ENCODE results near the gene NKAIN2.

The NKAIN2 gene

DNA sequence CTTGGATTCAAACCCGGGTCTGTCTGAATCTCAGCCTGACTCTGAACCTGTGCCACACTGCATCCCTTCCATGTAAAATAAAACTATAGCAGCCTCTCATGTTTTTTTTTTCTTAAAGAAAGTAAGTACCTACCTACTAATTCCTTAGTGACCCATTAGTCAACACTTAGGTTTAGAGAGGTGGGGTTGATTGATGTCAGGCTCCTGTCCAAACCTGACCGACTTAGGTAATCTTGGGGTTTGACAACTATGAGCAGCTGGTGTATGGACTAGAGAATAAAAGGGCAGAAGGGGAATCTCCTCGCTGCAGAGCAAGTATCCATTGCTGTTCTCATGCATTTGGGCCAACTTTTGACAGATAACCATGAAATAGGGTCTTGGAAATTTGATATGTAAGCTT, 6.5 kb downstream of the NKAIN2 start:
- DNase-seq = no peak

DNA sequence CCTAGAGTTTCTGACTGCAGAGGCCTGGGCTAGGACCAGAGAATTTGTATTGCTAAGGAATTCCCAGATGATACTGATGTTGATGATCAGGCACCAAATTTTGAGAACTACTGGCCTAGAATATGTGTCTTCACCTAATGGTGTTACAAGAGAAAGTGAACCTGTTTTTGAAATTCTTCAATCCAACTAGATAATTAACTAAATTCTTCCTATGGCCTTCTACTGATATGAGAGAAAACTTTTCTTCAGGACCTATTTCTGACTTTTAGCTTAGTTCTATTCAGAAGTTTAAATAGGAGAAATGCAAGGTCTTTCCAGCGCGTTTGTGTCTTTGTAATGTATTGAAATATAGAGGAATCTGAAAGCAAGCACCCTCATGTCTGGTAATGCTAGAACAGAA, 7.3 kb downstream of the NKAIN2 start:
- DNase-seq = no peak

DNA sequence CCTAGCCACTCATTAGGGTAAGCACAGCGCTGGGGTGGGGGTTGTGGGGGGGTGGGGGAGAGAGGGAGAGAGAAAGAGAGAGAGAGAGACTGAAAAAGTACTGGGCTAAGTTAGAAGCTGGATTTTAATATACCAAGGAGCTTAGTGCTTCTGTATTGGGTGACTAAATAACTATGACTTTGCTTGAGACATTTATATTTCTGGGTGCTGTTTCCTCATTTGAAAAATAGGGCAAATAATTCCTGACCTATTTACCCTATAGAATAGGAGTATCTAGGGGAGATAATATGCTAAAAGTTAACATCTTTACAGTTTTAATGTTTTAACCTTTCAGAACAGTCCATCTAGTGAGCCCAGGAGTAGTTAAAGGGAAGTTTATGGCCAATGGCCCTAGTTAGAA, 7.7 kb downstream of the NKAIN2 start:
- no peak for DNase-seq

DNA sequence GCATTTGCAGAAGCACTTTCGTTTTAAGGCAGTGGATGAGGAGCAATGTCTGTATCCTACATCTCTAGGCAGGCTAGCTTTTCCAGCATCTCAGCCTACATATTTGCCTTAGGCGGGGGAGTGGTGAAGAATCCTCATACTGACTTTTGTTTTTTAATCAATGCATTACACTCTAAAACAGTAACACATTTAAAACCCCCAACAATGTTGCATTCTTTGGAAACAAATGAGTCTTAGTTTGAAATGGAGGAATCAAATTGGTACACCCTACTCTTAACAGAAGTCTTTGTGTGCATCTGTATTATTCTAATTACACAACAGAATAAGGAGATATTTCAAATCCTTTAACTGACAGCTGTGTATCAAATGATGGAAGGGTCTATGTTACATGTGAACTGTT, 9.0 kb downstream of the NKAIN2 start:
- no peak for DNase-seq

DNA sequence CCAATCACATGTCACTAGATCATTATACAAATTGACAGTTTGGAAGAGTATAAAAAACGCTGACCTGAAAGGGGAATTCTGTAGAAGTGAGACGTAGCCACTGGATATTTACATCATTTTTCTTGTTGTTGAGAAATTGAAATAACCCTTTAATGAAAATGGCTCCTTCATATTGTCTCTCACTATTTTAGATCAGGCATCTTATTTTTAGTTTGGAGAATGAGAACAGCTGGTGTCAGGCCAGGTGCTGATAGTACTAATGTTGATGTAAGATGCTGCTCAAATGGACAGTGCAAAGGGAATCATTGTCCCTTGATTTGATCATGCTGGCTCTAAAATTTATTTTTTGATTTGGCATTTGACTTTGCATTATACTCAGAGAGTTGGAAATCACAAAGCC, 17.4 kb downstream of the NKAIN2 start:
- no peak for DNase-seq

DNA sequence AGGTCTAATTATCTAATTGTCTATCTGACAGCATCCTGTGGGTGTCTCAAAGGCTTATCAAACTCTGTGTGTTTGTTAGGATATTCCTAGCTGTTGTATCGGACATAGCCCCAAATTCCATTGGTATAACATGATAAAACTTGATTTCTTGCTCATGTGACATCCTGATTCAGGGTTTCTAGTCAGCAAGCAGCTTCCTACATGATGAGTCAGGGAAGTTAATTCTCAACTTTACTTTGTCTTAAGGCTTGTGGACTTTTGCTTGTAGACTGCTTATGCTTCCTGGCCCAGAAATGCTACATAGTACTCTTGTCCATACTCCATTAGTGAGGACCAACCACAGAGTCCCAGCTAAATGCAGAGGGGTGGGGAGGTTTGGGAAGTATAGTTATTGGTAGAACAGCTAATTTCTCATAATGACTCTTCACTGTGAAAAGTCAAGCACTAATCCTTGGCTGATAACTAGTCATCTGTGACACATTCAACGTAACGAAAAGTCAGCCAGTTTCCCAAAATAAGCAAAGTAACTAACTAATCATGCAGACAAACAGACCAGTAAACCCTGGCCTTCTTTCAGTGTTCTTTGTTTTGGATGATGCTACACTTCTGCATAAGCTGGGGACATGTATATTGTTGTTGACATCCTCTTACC, 25.8 kb downstream of the NKAIN2 start:
- DNase-seq = no peak

DNA sequence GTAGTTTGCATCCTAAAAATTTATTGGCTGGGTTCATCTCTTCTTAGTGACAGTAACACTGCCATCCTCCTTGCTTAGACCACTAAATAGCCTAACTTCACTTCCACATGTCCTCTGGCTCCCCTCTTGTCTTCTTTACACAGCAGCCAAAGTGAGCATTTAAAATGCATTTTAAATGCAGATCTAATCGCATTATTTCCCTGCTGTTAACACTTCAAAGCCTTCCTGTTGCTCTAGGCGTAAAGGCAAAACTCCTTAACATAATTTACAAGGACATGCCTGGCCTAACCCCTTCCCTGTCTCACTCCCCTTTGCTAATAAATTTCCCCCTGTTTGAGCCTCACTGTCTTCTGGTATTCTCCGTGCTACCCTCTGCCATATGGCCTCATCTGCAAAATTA, 26.5 kb downstream of the NKAIN2 start:
- DNase-seq = no peak

DNA sequence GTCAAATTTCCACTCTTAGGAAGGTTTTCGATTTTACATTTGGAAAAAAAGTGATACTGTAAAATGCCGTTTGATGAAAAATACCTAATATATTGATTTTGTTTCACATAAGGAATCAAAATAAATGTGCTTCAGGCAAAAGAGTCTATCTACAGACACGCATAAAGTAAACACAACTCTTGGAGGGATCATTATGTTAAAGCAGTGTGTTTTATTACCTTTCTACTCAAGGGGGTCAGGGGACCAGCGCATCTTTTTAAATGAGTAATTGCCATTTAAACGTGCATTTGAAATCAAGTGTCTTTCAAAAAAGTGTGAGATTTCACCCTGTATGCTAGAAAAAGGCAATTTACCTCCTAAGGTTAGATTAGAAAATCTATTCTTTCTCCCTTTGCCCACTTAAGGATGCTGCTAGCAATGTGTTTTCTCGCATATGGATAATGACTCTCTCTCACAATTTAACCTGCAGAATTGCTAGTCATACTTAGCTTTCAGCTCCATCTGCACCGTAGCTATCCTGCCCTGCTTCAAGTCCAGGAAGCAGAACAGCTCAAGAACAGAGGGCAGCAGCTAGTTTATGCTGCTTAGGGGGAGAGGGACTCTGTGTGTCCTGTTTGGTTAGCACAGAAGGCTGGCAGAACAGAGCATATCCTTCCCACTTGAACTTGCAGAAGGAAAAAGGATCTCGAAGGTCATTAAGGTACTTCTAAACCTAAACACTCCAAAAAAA, 35.0 kb downstream of the NKAIN2 start:
- DNase-seq = no peak

DNA sequence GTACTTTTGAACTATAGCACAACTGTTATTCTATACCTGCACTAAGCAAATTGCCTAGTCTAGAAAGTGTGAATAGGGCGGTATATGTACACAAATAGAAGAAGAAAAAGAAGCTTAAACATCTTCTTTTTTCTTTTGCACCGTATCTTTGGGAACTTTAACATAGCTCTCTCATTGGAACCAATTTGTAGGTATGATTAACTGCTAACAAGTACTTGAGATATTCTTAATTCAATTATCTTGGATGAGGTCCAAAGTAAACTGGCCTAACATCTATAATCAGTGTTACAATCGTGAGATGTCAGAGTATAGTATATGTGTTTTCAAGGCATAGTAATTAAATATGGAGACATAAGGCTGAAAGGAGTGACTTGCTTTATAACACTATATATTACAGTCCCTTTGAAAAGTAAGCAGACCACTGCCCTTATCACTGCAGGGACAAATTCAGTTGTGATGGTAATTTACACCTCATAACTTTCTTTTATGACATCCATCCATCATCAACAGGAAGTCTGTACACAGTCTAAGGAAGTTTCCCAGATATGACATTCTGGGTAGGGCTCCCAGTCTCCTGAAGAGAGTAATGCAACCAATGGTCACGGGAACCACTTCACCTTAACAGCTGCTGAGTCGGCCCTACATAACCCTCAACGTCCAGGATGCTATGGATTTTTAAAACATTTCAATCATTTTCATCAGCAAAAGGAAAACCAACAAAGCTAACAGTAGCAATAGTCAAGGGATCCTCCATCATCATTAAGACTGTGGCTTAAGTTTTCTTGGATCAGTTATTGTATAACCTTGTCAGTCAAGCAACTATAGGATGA, 37.6 kb downstream of the NKAIN2 start:
- no peak for DNase-seq

DNA sequence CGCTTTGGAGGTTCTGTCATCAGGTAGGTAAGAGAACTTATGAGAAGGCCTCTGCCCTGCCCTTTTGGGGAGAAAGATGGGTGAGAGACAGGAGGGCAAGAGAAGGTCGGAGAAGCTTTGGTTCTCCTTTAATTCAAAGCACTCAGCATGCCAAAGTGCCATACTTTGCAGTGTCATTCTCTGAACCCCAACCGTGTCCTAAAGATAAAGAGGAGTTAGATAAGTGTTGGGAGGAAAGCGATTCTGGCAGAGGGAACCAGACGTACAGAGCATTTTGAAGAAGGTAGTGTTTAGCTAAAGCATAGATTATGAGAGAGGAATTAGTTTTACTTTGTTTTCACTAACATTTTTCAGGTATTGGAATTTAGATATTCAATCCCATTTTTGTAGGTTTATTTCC, 40.3 kb downstream of the NKAIN2 start:
- no peak for DNase-seq

DNA sequence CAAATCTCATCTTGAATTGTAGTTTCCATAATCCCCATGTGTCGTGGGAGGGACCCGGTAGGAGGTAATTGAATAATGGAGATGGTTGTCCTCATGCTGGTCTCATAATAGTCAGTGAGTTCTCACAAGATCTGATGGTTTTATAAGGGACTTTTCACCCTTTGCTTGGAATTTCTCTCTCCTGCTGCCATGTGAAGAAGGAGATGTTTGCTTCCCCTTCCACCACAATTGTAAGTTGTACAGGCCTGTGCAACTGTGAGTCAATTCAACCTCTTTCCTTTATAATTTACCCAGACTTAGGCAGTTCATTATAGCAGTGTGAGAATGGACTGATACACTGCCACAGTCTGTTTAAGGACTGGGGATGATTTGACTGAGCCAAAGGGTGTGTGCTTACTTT, 44.7 kb downstream of the NKAIN2 start:
- no peak for DNase-seq

DNA sequence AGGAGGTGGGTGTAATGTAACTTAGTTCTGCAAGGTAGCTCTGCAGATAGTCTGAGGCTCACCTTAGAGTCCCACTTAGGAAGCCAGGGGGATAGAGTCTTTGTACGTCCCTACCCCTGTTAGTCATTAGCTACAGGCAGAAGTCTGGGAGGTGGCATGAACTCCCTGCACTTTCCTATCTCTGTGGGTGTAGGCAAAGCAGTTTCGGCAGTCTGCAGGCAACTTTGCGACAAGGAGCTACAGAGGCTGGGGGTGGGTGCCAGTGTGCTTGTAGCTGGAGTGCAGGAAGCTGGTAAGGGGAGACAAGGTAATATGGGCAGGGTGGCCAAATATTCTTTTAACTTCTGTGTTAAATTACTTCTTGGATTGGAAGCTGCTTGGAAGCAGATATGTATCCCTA, 45.7 kb downstream of the NKAIN2 start:
- no peak for DNase-seq

DNA sequence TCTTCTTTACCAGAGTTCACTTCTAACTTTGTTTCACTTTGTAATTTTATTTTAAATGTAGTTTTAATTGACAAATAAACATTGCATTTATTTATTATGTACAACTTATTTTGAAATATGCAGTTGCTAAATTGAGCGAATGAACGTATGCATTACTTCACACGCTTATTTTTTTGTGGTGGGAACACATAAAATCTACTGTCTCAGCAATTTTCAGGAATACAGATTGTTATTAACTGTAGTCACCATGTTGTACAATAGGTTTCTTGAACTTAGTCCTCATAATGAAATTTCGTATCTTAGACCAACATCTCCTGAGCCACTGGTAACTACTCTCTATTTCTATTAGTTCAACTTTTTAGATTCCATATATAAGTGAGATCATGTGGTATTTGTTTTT, 46.9 kb downstream of the NKAIN2 start:
- DNase-seq = no peak

DNA sequence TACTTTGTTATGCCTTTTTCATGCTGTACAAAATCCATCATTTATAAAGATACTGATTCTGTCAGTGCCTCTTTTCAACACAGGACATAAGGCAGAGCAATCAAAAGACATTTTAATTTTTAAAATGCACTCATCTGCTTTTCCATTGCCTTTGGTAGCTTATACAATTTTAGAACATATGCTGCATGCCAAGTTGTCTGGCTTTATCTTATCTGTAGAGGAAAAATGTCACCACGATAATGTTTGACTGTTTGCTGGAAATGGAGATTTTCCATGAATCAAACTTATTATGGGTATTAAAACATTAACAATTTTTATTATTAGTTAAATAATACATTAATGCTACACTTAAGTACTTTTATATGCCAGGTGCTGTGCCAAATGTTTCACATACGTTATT, 50.5 kb downstream of the NKAIN2 start:
- DNase-seq = no peak

DNA sequence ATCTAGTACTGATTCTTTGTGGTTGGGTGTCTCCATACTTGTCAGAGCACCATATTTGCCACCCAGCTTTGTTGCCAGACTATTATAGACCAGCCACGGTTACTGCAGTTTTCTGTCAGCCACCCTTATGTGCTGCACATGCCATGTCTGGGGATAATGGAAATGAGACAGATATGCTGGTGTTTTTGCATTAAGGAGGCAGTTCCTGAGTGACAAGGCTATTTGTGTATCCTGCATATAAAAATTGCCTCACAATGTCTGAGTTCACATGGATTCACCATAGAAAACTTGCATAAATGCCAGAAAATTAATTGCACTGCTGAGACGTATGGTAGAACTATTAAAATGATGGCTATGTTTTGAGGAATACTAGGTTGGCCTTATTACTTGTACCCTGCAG, 51.8 kb downstream of the NKAIN2 start:
- no peak for DNase-seq

DNA sequence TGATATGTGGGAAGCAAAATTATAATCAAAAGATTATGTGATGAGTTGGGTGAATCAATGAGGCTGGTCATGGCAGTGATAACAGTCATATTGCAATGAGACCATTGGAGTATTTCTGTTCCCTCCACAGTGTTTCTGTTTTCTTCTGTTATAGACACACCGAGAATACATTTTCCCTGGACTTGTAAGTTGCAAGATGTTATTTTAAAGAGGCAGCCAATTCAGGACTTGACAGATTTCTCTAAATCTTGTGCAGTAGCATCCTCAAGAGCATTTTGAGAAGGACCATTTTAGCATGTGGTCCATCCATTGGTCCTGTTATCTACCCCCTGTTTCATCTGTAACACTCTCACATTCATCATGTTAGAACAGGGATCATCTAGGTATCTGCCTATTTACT, 55.6 kb downstream of the NKAIN2 start:
- DNase-seq = no peak

DNA sequence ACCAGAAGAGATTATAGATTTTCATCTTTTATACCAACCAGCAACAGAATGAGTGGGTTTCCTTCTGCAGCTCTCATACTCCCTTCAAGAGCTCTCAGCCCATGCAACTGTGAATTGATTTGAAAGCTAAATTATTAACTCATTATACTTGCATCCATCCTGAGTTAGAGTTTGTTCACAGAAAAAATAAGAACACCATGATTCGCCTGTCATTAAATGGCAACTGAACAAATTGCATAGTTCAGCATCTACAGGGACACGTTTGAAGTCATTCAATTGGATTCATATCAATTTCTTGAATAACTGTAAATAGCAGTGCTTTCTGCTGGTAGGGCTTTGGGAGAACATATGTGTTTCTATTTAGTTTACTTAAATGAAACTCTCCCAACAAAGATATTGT, 65.7 kb downstream of the NKAIN2 start:
- DNase-seq = no peak

DNA sequence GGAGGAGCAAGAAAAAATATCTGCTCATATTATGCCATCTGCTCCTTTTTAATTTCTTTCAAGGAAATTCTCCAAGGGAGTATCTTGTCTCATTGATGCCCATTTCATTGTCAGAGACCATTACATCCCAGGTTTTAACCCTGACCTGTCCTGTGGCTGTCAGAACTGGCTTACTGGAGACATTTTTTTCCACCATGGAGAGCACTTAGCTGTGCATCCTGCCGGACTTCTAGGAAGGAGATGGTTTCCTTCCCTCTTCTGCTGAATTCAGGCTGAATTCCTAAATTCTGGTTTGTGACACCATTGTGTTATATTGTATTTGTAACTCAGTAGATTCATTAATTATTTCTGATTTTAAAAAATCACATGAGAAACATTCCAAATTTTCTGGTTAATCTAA, 70.3 kb downstream of the NKAIN2 start:
- no peak for DNase-seq

DNA sequence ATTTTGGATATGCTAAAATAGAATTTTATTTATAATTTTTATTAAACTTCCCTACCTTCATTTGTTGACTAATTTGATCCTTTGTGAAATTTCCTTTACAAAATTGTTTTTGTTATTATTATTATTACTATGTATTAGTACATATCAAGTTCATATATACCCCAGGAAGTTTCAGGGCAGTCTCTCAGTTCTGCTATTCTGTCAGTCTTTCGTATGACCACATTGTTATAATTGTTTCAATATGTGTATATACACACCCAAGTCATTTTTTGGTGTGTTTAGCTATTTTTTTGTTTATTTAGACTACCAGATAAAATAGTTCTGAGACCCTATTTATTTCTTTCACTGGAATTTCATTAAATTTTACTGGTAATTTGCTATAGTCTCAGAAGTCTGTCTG, 72.1 kb downstream of the NKAIN2 start:
- DNase-seq = no peak

DNA sequence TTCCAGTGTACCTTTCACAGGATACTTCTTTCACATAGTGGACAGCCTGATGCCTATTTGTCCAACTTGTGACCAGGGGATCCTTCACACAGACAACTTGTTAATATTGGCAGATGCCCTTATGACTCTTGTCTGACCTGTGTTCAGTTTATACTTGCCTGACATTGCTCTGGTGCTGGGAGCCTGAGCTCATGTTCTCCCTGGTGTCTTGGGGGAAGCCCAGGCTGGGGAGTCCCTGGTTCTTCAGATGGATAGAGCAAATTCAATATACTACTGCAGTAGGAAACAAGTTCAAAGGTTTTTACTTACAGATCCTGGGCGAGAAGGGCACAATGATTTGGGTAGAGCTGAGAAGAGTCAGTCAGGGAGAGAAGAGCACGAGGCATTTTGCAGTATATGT, 76.1 kb downstream of the NKAIN2 start:
- no peak for DNase-seq

DNA sequence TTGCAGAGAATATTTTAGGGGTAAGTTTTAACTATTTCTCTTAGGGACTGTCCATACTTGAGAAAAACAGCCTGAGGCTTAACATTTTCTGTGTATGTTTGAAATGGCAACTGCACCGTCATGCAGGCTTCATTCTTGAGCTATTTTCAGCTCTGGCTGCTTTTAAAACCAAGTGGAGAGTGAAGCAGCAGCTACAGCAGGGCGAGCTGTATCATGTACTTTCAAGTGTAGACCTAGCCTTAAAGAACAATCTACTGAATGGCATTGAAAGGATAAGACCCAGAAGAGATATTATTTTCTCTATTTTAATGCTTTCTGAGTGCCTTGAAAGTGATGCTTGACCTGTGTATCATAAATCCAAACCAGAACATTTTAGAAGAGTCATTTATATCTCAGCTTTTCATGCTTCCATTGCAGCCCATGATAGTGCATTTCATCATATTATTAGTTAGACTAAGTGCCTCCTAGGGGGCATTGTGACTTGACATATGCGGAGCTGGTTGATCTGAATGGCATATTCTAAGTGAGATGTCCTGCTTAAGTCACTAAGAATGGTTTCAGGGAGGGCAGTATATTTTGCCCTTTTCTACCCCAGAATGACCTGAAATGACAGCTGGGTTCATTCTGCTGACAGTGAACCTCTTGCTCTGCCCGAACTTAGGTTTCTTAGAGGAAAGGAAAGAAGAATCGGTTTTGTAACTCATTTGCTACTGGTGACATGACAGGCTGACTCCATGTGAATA, 85.3 kb downstream of the NKAIN2 start:
- no peak for DNase-seq

DNA sequence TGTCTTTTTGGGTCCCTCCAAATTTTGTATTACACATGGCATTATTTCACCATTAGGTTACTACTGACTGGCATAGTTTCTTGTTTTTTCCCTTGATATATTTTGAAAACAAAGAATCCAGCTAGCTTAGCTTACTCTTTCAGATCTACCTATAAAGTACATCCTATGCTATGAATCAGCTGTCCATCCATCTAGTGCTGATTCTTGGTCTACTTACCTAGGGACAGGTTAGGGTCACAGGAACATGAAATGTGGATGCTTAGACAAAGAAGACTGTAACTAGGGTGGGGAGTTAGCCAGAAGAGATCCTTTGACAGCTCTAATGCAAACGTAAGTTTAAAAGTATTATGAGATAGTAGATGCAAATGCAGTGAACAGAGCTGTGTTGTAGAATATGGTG, 91.7 kb downstream of the NKAIN2 start:
- DNase-seq = no peak

DNA sequence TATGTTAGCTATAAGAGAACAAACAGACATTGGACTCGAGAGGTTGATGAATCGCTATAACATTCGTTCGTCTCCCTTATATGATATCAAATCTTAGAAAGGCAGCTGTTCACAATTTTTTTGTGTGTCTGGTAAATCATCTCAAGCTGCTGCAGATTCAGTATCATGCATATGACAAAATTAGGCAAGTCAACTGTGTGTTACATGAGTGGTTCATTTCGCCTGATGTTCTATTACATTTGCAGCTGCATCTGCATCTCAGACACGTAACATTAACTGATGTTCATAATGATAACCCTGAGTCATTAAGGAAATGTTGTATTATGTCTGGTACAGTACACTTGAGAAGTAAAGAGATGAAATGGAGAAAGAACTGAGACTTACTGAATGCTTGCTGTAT, 92.1 kb downstream of the NKAIN2 start:
- no peak for DNase-seq

DNA sequence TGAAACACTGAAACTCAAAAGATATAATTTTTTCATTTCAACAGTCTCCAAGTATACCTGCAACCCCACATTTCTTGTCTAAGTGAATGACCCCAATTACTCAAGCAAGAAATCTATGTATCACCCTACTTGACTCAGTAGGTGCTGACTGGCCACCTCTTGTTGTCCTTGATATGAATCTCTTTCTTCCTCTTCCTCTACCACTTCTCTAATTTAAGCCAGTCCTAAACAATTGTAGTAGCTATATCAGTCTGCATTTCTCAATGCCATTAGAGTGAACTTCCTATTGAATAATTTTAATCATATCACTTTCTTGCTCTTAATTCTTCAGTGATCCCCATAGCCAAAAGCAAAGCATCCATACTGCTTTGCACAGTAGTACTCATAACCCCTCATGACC, 93.2 kb downstream of the NKAIN2 start:
- DNase-seq = no peak

Data from CD4-positive, alpha-beta T cell treated with Interleukin-12 subunit alpha and Interleukin-12 subunit beta, for 1 hour (primary cell).